GM10847 (cell line): ENCODE data around the gene SHKBP1.

Experiments used
- POLR2A ChIP-seq: IDR thresholded peaks from 2 replicates; pipeline ENCODE4 v1.6.1; 2011; ENCODE audit not compliant: insufficient read length; ENCODE audit errors: extremely low read depth

The SHKBP1 gene

GRCh38 chr19:40576585-40577451, at the start of gene SHKBP1:
Gene SHKBP1, plus strand, starts transcription at chr19:40576873. Its CDS starts 27 bp downstream, at chr19:40576900.
- peak; percentile 65 for TF ChIP-seq POLR2A

GRCh38 chr19:40528078-40528477, 48.6 kb upstream of the SHKBP1 start:
- no peak for TF ChIP-seq POLR2A

GRCh38 chr19:40528533-40529092, 48.1 kb upstream of the SHKBP1 start:
- TF ChIP-seq POLR2A = no peak

- TF ChIP-seq POLR2A = no peak
Measured at GRCh38 chr19:40529093-40529954, 47.3 kb upstream of the SHKBP1 start.

- TF ChIP-seq POLR2A = no peak
Measured at GRCh38 chr19:40530091-40530901, 46.4 kb upstream of the SHKBP1 start.

- no peak for TF ChIP-seq POLR2A
Measured at GRCh38 chr19:40533508-40533907, 43.2 kb upstream of the SHKBP1 start.

GRCh38 chr19:40534148-40534547, 42.5 kb upstream of the SHKBP1 start:
- TF ChIP-seq POLR2A = no peak

- TF ChIP-seq POLR2A = no peak
Measured at GRCh38 chr19:40539070-40539469, 37.6 kb upstream of the SHKBP1 start.

GRCh38 chr19:40542202-40542859, 34.3 kb upstream of the SHKBP1 start:
- TF ChIP-seq POLR2A = no peak

- no peak for TF ChIP-seq POLR2A
Measured at GRCh38 chr19:40543029-40543597, 33.6 kb upstream of the SHKBP1 start.

GRCh38 chr19:40547836-40548235, 28.8 kb upstream of the SHKBP1 start:
- no peak for TF ChIP-seq POLR2A

GRCh38 chr19:40549007-40549708, 27.5 kb upstream of the SHKBP1 start:
- no peak for TF ChIP-seq POLR2A

GRCh38 chr19:40550951-40551350, 25.7 kb upstream of the SHKBP1 start:
- TF ChIP-seq POLR2A = no peak
